NOMO-1 treated with dmso at 0.1 percent for 144 hours (cell line): ENCODE measurements around the gene SPNS2.

Experiments
- DNase-seq: peaks from one replicate; lab custom pipeline; 2025; ENCODE audit not compliant: unreplicated experiment; lab: John Stamatoyannopoulos, UW

The SPNS2 gene

DNA sequence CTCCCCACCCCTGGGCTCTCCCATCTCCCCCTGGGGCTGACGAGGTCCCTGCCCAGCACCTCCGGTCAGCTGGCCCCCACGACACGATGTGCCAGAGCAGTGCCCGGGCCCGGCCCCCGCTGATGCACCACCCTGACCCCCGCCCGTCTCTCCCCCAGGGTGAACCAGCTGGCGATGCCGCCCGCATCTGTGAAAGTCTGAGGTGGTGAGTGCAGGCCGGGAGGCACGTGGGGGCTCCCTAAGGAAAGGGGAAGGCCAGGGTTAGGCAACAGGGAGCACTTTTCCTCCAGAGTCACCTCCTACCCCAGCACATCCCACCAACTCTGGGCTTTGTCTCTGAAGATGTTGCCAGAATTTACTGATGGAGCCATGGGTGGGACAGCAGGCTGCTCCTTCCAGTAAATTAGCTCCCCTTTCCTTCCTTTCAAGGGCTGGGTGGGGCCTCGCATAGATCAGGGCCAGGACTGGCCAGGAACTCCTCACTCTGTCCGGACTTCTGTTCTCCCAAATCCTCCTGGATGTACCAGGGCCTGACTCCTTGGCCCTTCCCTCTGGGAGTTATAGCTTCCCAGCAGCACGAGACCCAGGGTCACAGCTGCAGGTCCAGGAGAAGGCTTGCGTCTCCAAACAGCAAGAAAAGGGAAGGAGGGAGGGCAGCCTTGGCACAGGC lies 38.2 kb downstream of the SPNS2 start:
- DNase-seq = no peak

DNA sequence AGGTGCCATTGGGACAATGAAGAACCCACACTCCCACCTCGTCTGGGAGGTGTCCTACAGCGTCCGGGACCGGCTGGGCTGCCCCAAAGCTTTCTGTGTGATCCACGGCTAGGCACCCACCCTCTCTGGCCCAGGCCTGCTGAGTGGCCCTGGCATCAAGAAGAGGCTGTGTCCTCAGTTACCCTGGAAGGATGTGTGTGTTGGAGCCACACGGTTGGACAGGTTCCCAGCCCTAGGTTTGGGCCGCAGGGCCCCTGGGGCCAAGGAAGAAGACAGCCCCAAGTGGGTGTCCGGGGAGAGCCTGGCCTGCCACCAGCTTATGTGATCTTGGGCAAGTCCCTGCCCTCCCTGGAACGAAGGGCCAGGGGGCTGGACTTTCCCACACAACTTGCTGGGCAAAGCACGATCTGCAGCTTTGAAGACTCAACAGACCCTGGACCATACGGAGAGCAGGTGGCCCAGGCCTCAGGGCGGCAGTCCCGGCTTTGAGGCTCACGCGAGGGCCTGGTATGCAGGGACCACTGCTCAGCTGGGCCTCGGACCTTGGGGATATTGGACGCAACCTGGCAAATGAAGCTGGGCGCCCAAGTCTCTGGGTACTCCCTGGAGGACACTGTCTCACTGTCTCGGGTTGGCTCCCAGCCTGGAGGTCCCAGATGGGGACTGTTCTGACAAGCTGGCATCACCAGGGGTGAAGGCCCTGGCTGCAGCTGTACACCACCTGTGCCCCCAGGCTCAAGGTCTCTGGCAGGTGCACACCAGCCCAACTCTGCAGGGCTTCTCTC lies 39.0 kb downstream of the SPNS2 start:
- no peak for DNase-seq

DNA sequence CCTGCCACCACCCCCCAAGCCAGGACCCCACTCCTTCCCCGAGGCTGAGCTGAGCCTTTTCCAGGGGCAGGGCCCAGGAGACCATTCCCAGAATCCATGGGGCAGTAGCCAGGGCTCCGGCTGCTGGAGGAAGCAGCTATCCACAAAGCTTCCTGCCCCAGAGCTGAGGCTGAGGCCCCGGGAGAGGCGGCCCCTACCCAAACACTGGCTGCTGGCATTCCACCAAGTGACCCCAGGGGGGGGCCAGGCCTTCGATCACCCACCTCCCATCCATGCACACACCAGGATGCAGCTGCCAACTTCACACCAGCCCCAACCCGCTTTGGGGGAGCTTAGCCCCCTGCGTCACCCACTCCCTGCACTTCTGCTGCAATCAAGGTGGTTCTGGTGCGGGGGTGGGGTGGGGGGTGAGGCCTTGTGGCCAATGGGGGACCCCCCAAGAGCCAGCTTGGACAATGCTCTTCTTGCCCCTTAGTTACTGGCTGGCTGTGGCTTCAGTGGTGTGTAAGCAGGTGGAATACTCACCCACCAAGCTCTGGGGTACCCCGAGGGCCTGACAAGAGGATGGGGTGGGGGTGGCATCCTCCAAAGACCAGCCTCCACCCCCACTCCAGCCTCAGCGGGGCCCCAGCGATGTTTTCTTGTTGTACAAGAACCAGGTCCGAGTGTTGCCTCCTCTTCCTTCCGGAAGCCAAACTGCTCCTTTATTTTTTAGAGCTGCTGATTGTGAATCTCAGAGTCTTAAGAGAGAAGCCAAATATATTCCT lies 39.7 kb downstream of the SPNS2 start:
- DNase-seq = no peak

DNA sequence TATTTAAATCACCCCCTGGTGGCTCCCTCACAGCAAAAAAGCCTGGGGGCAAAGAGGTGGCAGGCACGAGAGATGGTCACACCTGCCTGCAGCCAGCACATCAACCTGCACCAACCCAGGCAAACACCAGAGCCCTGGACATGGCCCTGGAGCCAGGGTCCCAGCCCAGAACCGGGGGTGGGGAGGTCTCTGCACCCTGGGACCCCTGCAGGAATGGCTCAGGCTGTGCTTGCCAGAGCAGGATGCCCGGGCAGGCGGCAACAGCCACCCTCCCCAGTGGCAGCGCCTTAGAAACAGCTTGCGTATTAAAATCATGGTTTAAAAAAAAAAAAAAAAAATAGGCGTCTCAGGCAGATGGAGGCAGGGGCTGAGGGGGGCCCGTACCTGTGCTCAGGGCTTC lies 40.3 kb downstream of the SPNS2 start:
- no peak for DNase-seq

DNA sequence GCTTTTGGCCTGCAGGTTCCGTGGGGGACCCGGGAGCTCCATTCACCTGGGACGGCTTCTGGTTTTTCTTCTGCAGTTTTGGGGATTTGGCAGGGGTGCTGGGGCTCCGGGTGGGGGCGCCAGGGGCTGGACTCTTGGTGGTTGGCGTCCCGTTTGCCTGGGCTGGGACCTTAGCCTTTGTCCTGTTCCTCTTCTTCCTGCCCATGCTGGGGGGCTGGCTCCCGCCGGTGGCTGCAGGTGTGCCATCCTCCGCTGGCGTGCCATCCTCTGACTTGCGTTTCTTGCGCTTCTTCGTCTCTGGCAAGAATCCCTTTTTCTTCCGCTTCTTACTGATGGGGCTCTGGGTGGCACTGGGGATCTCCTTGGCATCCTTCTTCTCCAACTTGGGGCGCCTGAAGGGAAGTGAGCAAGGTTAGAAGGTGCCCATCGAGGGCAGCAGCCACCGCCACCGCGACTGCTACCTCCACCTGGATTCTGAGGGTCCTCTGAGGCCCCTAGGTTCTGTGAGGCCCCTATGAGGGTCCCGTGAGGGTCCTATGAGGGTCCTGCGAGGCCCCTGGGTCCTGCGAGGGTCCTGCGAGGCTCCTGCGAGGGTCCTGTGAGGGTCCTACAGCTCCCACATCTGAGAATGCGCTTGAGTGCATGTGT lies 41.0 kb downstream of the SPNS2 start:
- no peak for DNase-seq

DNA sequence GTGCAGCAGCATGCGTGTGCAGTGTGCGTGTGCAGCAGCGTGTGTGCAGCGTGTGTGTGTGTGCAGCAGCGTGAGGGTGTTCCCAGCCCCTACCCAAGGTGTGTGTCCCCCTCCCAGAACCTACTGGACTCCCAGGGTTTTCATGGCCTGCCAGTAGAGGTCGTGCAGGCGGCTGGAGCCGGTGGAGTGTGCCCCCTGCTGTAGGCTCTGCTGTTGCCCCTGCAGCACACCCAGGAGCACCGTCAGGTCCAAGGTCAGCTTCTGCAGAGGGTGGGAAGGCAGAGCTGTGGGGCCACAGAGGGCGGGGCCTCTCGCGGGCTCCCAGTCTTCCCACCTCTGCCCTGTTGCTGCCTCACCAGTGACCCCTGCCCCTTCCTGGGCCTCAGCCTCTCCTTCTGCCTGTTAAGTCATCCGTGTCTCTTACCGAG lies 41.6 kb downstream of the SPNS2 start:
- DNase-seq = no peak

DNA sequence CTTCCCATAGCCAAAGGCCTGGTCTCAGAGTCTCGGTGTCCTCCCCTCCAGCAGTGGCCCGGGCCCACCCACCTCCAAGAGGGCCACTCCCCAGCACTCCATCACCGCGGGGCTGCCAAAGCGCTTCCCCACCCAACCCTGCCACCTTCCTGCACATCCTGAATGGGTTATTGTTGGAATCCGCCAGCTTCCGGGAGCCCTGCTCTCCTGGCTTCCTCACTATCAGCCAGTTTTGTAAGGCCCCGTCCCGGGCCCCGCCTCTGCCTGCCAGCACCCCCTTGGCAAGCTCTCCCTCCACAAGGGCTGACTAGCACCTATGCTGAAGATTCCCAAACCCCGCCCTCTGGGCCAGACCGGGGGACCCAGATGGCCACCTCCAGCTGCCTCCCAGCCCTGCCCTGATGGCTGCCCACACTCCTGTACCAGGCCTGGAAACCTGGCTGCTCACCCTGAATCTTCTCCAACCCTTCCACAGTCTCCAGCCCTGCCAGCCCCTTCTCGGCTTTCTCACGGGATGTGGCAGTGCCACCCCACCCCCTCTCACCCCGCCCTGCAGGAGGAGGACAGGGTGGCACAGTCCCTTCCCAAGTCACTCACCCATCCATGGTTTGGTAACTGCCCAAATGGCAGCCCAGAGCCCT lies 42.1 kb downstream of the SPNS2 start:
- DNase-seq = no peak

DNA sequence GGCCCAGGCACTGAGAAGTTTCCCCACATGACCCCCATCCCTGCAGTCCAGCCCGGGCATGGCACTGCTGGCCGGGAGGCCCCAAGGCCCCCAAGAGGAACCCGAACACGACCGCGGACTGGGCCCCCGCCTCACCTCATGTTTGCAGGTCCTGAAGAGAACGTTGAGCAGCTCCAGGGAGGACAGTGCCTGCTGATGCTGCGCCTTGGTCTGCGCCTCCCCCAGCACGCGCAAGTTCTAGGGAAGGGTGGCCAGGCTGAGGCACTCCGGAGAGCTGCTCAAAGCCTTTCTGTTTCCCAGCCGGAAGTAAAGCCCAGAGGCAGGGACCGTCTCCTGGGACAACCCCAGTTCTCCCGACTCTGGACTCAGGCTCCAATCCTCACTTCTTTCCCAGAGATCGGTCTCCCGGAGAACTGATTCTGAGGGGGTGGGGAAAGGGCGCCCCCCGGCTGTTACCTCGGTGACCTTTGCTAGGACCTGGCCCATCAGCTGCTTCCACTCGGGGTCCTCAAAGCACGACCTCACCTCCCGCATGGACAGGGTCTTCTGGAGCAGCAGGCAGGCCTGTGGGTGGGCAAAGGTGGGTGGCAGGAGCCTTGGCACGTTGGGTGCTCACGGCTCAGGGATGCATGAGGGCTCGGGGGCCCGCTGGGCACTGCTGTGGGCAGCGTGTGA lies 42.8 kb downstream of the SPNS2 start:
- no peak for DNase-seq

DNA sequence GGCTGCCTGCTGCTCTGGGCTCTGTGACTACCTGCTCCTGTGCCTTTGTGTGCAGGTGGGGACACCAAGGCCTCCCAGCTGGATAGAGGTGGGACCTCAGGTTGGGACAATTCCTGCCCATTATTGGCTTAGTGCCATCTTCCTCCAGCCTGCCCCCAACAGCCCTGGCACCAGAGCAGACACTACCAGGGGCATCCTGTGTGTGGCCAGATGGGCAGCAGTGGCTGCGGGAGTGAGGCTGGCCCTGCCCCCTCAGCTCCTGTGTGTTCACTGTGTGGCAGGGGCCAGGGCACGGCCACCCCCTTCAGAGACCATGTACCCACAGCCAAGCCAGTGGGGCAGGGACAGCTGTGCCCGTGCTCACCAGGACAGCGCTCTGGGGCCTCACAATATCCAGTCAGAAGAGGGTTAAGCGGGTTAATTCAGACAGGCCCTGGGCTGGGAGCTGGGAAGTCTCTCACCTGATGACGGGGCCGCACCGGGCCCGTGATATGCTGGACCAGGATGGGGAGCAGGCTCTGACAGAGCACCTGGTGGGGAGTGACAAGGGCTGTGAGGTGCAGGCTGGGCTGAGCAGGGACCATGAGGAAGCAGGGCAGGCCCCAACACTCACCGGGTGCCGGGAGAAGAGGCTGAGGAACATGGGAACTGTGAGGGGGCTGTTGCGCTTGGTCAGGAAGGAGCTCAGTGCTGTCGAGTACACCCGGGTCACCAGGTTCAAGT lies 43.5 kb downstream of the SPNS2 start:
- no peak for DNase-seq

DNA sequence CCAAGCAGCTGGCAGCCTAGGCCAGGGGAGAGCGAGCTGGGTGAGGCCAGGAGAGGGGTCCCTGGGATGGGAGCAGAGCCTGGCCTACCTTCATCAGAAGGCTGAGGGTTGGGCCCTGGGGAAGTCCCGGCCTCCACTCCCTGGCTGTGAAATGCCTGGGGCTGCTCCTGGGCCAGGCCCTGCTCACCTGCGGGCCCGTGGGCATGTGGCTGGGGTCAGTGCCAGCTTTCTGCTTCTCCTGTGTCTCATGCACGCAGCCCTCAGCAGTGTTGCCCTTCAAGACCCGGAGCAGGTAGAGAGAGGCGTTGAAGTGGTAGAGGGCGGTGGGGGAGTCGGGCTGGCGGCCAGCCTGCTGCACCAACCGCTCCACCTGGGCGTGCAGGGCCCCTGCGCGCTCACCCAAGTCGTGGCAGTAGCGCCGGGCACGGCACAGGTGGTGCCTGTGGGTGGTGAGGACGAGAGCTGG lies 44.1 kb downstream of the SPNS2 start:
- DNase-seq = no peak

DNA sequence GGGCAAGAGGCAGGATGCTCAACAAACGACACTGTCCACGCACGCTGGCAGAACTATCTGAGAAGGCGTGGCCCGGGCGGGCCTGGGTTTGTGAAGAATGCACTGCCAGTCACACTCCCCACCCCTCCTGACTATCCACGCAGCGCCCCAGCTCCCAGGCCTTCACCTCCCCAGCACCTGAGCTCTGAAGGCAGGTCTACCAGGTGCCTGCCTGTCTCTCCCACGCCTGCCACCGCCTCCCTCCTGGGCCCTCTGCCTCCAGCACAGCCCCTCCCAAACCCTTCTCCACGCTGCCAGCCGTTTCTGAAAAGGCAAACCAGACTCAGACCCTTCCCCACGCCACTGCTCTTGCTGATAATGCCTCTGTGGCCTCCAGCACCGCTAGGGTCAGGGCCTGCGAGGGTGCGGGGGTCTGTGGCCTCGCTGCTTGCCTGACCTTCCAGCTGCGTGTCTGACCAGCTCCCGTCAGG lies 44.9 kb downstream of the SPNS2 start:
- DNase-seq = no peak

DNA sequence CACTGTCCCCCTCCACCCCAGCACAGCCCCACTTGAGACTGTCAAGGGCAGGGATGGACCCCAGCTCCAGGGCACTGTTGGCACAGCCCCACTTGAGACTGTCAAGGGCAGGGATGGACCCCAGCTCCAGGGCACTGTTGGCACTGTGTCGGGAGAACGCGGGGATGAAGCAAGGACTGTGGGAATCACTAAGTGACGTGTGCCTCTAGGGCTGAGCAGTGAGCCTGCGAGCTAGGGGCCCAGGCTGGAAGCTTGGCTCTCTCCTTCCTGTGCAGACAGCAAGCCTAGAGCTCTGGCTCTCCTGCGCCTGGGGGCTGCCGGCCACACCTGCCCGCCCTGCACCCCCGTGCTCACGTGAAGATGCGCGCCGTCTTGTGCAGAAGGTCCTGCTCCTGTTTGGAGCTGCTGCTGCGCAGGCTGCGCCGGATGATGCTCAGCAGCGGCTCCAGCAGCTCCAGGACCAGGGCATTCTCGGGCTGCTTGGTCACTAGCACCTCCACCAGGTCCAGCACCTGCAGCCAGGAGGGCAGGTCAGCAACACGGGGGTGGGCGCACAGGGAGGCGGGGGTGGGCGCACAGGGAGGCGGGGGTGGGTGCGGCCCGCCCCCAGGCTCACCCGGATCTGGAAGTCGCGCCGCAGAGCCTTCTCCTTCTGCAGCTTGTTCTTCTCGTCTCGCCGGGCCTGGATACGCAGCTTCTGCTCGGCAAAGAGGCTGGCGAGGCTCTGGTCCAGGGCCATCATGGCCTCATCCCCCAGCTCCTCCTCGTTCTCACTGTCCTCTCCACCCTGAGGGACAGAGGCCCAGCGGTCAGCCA lies 45.7 kb downstream of the SPNS2 start:
- no peak for DNase-seq

DNA sequence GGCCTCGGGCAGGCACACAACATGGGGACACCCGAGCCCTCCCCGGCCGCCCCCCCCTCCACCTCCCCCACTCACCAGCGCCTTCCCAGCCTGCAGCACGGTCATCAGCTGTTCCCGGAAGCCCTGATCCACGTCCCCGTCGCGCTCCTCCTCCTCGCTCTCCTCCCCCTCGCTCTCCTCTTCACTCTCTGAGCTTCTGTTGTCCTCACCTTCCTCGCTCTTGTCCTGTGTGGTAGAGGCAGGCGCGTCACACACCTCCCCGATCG lies 46.2 kb downstream of the SPNS2 start:
- no peak for DNase-seq

DNA sequence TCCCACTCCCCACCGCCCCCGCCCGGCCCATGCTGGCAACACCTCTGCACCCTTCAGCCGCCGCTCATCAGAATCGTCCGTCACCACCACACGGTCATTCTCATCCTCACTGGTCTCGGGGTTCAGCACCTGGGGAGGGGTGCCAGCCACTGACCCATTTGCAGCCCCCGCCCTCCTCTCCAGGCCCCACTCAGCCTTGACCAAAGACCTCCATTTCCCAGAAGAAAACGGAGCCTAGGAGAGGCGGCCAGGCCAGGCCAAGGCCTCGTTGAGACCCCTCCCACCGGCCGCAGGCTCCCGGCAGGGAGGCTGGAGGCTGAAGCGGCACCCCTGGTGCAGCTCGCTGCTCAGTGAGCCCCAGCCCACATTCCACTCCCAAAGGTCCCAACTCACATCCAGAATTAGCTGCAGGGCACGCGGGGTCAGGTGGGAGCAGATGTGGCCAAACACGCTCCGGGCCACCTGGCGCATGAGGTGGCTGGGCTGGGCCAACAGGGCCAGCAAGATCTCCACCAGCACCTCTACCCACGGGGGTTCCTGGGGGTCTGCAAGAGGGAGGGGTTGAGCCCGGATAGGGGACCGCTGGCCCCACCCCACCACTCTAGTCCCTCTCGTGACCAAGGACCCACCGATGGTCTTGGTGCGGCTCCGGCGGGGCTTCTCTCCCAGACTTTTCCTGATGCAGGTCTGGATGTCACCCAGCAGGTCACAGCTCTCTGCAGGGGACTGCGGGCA lies 46.7 kb downstream of the SPNS2 start:
- no peak for DNase-seq

DNA sequence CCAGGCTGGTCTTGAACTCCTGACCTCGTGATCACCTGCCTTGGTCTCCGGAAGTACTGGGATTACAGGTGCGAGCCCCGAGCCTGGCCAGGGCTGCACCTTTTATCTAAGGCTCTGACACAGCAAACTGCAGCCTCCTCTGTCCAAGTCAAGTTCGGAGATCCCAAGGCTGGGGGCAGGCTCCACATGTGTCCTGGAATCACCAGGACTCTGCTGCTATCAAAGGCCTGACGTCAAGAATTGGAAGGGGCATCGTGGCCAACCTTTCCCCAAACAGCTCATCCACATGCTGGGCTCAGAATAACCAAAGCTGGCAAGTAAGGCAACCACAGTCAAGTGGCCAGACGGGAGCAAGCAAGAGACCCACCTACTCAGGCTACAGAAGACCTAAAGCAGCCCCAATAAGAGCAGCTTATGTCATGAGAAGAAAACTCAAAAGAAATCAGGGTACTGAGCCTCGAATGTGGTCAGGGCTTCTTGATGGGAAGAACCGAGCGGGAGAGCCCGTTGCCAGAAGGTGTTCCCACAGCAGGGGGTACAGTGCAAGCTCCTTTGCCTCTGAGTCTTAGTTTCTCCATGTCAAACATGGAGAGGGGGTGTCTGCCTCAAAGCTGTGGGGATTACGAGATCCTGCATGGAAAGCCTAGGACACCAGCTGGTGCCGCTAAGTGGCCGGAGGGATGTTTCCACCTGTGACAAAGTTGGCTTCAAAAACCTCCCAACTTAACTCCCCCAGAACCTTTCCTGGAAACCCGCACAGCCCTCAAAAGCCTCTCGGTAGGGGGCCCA lies 48.6 kb downstream of the SPNS2 start:
- no peak for DNase-seq

DNA sequence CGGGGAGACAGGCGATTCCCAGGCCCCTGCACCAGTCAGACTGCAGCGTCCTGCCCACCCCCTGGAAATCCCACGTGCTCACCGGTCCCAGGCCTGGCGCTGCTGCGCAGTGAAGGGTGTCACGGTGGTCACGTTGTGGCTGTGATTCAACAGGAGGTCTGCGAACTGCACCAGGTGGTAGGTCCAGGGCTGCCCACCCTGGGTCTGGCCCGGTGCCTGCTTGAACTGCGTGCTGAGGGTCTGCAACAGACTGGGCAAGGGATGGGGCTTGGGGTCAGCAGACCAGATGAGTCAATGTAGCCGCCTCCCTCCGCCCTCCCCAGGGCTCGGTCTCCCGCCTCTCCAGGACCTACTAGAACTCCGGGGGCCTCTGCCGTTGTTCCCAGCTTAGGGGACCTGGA lies 49.4 kb downstream of the SPNS2 start:
- DNase-seq = no peak

DNA sequence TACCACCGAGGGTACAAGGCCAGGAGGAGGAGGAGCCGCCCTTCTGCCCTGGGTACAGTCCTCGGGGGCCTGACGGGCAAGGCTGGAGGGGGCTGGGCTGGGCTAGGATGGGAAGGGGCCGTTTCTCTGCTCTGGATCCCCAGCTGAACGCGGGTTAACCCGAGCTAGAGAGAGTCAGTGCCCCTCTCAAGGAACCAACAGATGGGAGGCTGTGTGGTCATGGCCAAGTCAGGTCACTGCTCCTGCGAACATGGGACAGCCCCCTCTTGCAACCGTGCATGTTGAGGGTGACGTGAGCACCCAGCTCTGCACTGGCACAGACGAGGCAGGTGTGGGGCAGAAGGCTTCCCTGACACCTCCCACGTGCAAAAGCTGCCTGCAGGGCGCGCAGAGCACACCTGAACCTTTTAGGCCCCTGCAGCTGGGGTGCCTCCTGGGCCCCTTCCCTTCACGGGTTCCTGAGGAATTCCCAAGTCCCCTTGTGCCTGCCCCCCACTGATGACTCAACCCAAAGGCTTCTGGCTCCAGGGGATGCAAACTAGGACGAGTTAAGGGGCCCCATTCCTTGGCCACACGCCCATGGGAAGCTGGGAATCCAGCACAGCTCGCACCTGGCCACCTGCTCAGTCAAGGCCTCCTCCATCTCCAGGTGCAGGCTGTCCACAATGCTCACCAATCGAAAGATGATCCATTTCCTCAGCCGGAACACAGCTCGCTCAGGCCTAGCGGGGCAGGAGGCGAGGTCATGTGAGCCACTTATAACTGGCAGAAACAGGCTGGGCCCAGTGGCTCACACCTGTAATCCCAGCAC lies 50.2 kb downstream of the SPNS2 start:
- DNase-seq = no peak
